ENCODE results near the gene PRRX2. TPM values are rescaled to one million over a fixed set of nuclear protein-coding genes. Genes with fewer than 3 reads are reported as not detected.

Gene PRRX2
- polyA plus RNA-seq (ENCODE audit: insufficient read length in 4 of 4), result 1 to 10 TPM in 3 of 4 donors, under 1 TPM in 1; 0.98 to 2.6 (median 1.5) TPM

GRCh38 chr9:129665389-129665775, at the start of gene PRRX2:
Gene PRRX2 (plus strand): TSS chr9:129665647. CDS start chr9:129665868, 221 bp downstream.
- DNase-seq (ENCODE audit: low read depth in 4 of 4, low spot score in 3 of 4), result no peak

- DNase-seq (ENCODE audit: low read depth in 4 of 4, low spot score in 3 of 4), result no peak
Observed at GRCh38 chr9:129617167-129617566, 48.3 kb upstream of the PRRX2 start.

GRCh38 chr9:129619787-129620668, 45.4 kb upstream of the PRRX2 start:
- no peak for DNase-seq (ENCODE audit: low read depth in 4 of 4, low spot score in 3 of 4)

GRCh38 chr9:129620669-129621295, 44.7 kb upstream of the PRRX2 start, which contains the start of gene C9orf50:
Gene C9orf50 (minus strand): TSS chr9:129621101. CDS start chr9:129620574, 527 bp downstream.
- no peak for DNase-seq (ENCODE audit: low read depth in 4 of 4, low spot score in 3 of 4)

GRCh38 chr9:129623331-129623730, 42.1 kb upstream of the PRRX2 start:
- no peak for DNase-seq (ENCODE audit: low read depth in 4 of 4, low spot score in 3 of 4)

- no peak for DNase-seq (ENCODE audit: low read depth in 4 of 4, low spot score in 3 of 4)
Observed at GRCh38 chr9:129624168-129624759, 41.2 kb upstream of the PRRX2 start.

GRCh38 chr9:129624947-129625346, 40.5 kb upstream of the PRRX2 start:
- DNase-seq (ENCODE audit: low read depth in 4 of 4, low spot score in 3 of 4), result no peak

GRCh38 chr9:129626079-129626624, 39.3 kb upstream of the PRRX2 start, which contains the start of gene NTMT1:
Gene NTMT1 (plus strand): TSS chr9:129626163. CDS start chr9:129632704, 6,541 bp downstream.
- peak in 2 of 4 donors; percentile 72 to 75 for DNase-seq (ENCODE audit: low read depth in 4 of 4, low spot score in 3 of 4)

- no peak for DNase-seq (ENCODE audit: low read depth in 4 of 4, low spot score in 3 of 4)
Observed at GRCh38 chr9:129626625-129627284, 38.7 kb upstream of the PRRX2 start.

- no peak for DNase-seq (ENCODE audit: low read depth in 4 of 4, low spot score in 3 of 4)
Observed at GRCh38 chr9:129627556-129628440, 37.6 kb upstream of the PRRX2 start.

- DNase-seq (ENCODE audit: low read depth in 4 of 4, low spot score in 3 of 4), result no peak
Observed at GRCh38 chr9:129628709-129629108, 36.7 kb upstream of the PRRX2 start.

GRCh38 chr9:129629251-129629820, 36.1 kb upstream of the PRRX2 start:
- DNase-seq (ENCODE audit: low read depth in 4 of 4, low spot score in 3 of 4), result no peak

- DNase-seq (ENCODE audit: low read depth in 4 of 4, low spot score in 3 of 4), result no peak
Observed at GRCh38 chr9:129630967-129631673, 34.3 kb upstream of the PRRX2 start.

GRCh38 chr9:129631674-129632129, 33.7 kb upstream of the PRRX2 start:
- DNase-seq (ENCODE audit: low read depth in 4 of 4, low spot score in 3 of 4), result no peak

- no peak for DNase-seq (ENCODE audit: low read depth in 4 of 4, low spot score in 3 of 4)
Observed at GRCh38 chr9:129632460-129632859, 33.0 kb upstream of the PRRX2 start.

- DNase-seq (ENCODE audit: low read depth in 4 of 4, low spot score in 3 of 4), result no peak
Observed at GRCh38 chr9:129633207-129633606, 32.2 kb upstream of the PRRX2 start.

GRCh38 chr9:129633848-129634247, 31.6 kb upstream of the PRRX2 start:
- no peak for DNase-seq (ENCODE audit: low read depth in 4 of 4, low spot score in 3 of 4)

Data from left renal pelvis (tissue), 4 donors.